HepG2 (cell line): Measurements from ENCODE around the gene KIFC1.
"Not testable (repeated sequence)": the region's sequence is repeated elsewhere in the genome, so short reads cannot be mapped to it uniquely, and the experiment has no call there.

ENCODE experiments used
- FIP1L1 ChIP-seq: fragments of 200-400 bp; formaldehyde crosslinking; IDR thresholded peaks from 2 replicates; pipeline ENCODE4 v1.6.1; 2018; ENCODE audit warnings: low read depth, mild to moderate bottlenecking, low read length, moderate library complexity, borderline replicate concordance; ENCODE audit not compliant: insufficient read depth
- IKZF5 ChIP-seq: IDR thresholded peaks from 2 replicates; pipeline ENCODE4 v1.6.1; 2018; ENCODE audit warnings: missing genetic modification reagents, mild to moderate bottlenecking, missing compliant biosample characterization
- KLF9 ChIP-seq: IDR thresholded peaks from 2 replicates; pipeline ENCODE4 v1.6.1; 2016; ENCODE audit warnings: low read depth
- RBM22 ChIP-seq: fragments of 200-400 bp; formaldehyde crosslinking; optimal IDR thresholded peaks from 2 replicates; pipeline ENCODE3; 2017; ENCODE audit warnings: mild to moderate bottlenecking, low read length, moderate library complexity
- ZBTB38 ChIP-seq: sonication (generic); formaldehyde crosslinking; IDR thresholded peaks from 2 replicates; pipeline ENCODE4 v1.5.1; 2020; ENCODE audit warnings: mild to moderate bottlenecking, missing genetic modification reagents
- ZNF274 ChIP-seq: sonication (generic); formaldehyde crosslinking; IDR thresholded peaks from 2 replicates; pipeline ENCODE4 v1.5.1; 2020; ENCODE audit warnings: mild to moderate bottlenecking, missing genetic modification reagents

GRCh38 chr6:33346972-33347371, 44.7 kb upstream of the KIFC1 start:
- not testable (repeated sequence) for TF ChIP-seq ZNF274; ZBTB38; FIP1L1; RBM22; KLF9; IKZF5 (CRISPR knock-in tag)
